DMS53 treated with DMSO at 0.1 percent for 48 hours (cell line): ENCODE data around the gene OLFML3.
"Not testable (repeated sequence)": the region's sequence is repeated elsewhere in the genome, so short reads cannot be mapped to it uniquely, and the experiment has no call there.

ENCODE experiments used
- DNase-seq: peaks from one replicate; lab custom pipeline; 2025; ENCODE audit not compliant: unreplicated experiment; lab: John Stamatoyannopoulos, UW

Gene OLFML3

DNA sequence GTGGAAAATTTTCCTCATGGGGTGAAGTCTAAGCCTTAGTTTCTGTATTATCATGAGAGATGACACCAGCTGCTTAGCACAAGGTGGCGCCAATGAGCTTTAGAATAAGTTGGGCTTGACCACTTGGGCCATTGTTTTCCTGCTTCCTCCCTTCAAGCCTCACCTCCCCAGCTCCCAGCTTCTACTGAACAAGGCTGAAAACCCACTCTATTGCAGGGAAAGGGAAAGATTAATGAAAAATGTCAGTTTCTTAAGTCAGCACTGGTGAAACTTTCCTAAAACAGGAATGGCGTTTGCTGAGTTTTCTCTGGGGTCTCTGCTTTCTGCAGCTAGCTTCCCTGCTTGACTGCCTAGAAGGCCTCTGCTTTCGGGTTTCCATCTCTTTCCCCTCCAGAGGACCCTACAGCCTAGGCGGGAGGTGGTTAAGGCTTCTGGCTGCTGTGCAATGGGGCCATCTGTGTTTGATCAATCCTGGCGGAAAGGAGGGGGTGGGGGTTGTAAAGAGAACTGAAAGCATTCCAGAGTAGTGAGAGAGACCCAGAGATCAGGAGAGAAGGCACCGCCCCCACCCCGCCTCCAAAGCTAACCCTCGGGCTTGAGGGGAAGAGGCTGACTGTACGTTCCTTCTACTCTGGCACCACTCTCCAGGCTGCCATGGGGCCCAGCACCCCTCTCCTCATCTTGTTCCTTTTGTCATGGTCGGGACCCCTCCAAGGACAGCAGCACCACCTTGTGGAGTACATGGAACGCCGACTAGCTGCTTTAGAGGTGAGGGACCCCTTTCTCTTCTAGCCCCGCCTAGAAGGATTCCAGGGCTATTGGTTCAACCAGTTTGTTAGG lies at the start of gene OLFML3:
Gene OLFML3, plus strand, starts transcription at position 612 of the 840 bp plus-strand sequence. Its CDS starts 43 bp downstream, at position 655.
- DNase-seq: peak; percentile 81

DNA sequence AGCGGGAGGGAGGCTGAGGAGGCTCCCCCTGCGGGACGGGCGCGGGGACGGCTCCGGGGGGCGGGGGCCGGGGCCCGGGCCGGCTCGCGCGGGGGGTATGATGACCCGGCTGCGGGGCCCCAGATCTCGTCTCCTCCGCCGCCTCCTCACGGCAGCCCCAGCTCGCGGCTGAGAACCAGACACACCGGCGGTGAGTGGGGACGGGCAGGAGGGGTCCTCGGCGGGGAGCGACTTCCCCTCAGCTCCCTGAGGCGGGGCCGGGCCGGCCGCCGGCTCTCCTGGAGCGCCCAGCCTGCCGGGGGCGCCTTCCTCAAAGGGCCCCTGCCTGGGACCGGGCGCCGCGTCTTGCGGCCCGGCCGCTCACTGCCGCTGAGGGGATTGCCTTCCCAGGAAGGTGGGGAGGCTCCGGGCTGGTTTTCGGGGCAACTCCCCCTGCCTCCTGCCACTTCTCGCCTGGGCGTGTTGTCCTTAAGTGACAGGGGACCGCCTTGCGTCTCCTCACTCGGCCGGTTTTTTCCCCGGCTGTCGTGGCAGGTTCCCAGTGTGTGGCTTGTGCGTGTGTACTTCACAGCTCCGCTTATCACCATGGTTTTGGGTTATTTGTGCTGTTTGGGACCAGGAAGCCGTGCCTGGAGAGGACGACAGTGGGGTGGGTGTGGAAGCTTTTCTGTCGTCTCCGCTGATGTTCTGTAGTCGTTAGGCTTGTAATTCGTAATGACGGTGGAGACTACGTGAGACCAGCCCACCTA lies 49.4 kb upstream of the OLFML3 start:
- DNase-seq: peak; percentile 13

DNA sequence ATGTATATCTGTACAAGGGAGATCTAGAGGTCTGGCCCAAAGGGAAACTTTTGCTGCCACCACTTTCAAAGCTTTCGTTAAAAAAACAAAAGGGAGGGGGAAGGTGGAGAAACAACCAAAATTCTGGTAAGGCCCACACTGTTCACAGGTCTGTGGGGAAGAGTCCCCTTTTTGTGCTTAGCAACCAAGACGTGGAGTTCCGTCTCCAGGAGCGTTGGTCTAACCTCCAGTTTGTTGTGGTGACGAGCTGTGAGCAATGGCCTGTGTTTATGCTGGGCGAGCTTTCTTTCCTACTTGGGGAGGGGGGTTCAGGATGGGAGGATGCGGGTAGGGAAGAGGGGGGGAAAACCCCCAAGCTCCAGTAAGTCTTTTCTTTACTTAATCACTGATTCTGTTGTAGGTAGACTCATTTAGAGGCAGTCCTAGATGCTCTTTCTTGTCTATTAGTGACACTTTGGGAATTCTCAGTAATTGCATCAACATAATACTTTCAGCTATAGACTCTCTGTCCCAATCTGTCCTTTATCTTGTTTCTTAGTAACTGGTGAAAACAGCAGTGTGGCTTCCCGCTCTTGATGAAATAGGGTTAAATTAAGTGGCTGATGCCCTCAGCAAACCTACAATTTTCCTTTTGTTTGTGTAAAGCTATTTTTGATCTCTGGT lies 48.6 kb upstream of the OLFML3 start:
- no peak for DNase-seq

- DNase-seq: no peak
Observed at GRCh38 chr1:113931451-113931851, 47.8 kb upstream of the OLFML3 start.

- DNase-seq: no peak
Observed at GRCh38 chr1:113934006-113934405, 45.3 kb upstream of the OLFML3 start.

GRCh38 chr1:113934511-113935055 lies 44.7 kb upstream of the OLFML3 start:
- DNase-seq: no peak

- no peak for DNase-seq
Observed at GRCh38 chr1:113935176-113935575, 44.1 kb upstream of the OLFML3 start.

DNA sequence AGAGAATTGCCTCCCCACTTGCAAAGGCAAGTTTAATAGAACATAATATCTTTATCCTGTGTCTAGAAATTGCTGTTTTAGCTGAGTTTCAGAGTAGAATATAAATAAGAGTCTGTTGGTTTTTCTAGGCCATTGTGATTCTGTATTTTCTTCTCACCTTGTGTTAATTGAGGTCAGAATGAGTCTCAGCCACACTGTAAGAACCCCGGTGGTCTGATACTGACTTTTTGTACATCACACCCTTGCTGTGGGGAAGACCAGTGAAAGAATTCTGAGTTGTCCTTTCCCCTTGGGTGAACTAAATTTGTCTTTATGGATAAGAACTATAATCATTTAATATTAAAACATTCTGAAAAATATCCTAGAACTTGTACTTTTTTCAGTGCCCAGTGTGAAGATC lies 43.3 kb upstream of the OLFML3 start:
- DNase-seq: no peak

DNA sequence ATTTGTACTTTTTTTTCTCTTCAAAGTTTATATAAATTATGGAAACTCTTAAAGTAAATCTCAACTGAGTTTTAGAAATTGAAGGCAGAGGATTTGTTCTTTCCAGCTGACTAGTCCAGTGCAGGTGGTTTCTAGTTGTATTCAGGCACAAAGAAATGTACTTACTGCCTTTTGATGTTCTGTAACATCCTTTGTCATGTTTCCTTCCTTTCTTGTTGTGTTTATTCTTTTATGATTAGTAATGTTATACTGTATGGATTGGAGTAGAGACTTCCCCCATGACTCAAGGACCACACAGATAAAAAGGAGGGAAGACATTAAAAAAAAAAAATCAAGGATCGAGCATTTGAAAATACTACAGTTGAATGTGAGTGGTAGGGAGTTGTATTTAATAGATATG lies 42.1 kb upstream of the OLFML3 start:
- no peak for DNase-seq

GRCh38 chr1:113938192-113938591 lies 41.1 kb upstream of the OLFML3 start:
- DNase-seq: no peak

GRCh38 chr1:113940365-113941244 lies 38.7 kb upstream of the OLFML3 start:
- no peak for DNase-seq

- no peak for DNase-seq
Observed at GRCh38 chr1:113941245-113941559, 38.1 kb upstream of the OLFML3 start.

- DNase-seq: no peak
Observed at GRCh38 chr1:113942527-113942926, 36.7 kb upstream of the OLFML3 start.

DNA sequence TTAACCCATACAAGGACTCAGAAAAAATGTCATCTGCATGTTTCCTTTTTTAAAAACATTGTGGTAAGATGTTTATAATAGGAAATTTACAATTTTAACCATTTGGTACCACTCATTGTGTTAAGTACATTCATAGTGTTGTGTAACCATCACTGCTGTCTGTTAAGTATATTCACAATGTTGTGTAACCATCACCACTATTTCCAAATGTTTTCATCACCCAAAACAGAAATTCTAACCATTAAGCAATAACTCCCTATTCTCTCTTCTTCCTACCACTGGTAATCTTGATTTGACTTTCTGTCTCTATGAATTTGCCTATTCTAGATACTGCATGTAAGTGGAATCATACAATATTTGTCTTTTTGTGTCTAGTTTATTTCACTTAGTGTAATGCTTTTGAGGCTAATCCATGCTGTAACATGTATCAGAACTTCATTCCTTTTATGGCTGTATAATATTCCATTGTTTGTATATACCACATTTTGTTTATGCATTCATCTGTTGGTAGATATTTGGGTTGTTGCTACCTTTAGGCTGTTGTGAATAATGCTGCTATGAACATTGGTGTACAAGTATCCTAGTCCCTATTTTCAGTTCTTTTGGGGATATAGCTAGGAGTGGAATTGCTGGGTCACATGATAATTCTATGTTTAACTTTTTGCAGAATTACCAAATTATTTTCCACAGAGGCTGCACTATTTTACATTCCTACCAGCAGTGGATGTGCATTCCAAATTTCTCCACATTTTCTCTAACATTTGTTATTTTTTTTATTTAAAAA lies 36.1 kb upstream of the OLFML3 start:
- no peak for DNase-seq

GRCh38 chr1:113945329-113945728 lies 33.9 kb upstream of the OLFML3 start:
- no peak for DNase-seq

- DNase-seq: no peak
Observed at GRCh38 chr1:113946112-113946511, 33.2 kb upstream of the OLFML3 start.

- no peak for DNase-seq
Observed at GRCh38 chr1:113946678-113947387, 32.4 kb upstream of the OLFML3 start.

DNA sequence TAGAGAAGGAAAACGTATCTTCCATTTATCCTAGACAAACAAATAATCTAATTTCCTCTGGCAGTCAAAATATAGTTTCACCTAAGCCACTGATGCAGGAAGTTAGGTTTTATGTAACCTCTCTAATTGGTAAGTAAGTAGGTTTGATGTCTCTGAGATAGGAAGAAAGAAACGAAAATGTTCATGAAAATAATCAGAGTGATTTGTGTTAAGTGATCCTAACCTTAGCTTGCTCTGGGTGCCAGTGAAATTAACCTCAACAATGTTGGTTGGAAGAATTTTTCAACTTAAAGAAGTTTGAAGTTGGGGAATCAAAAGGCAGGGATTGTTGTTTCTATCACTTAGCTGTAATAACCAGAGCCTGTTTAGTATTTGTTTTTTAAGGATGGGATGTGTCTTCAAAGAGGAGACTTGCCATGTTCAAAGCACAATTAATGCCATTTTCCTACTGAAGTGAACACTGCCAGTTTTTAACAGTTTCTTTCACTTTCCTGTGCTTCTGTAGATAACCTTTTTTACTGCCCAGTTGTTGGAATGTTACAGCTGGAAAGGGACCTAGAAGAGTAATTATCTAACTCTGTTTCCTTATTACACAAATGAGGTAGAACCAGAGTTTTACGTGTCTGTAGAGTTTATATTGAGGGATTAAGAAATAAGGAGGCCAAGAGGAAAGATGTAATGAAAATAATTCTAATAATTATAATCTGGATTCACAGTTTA lies 31.7 kb upstream of the OLFML3 start:
- no peak for DNase-seq

DNA sequence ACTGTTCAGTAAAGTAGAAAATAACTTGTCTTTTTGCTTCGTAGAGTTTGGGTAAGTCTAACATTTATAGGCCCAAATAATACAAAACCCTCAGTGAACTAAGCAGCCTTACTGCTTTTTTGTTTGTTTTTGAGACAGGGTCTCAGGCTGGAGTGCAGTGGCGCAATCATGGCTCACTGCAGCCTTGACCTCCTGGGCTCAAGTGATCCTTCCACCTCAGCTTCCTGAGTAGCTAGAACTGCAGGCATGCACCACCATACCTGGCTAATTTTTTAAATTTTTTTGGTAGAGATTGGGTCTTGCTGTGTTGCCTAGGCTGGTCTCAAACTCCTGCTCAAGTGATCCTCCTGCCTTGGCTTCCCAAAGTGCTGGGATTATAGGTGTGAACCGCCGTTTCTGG lies 31.1 kb upstream of the OLFML3 start:
- DNase-seq: not testable (repeated sequence)
